Activated CD4-positive, alpha-beta T cell treated with anti-CD3 and anti-CD28 coated beads, Interleukin-2, amount 10 ng/mL, durations not matched to agents 7 days and 5 days (primary cell): ENCODE results near the gene BRD1. TPM values are rescaled to one million over a fixed set of nuclear protein-coding genes. Genes with fewer than 3 reads are reported as not detected.

Source experiments
- CTCF ChIA-PET: fragments of 350-600 bp; sonication (Branson Sonifier 250); formaldehyde crosslinking; loops from one replicate; lab custom pipeline; 2021; ENCODE audit warnings: antibody characterized with exemption; lab: Charles Lee
- POLR2A ChIA-PET: fragments of 350-600 bp; sonication (Branson Sonifier 250); formaldehyde crosslinking; loops from one replicate; lab custom pipeline; 2021; ENCODE audit warnings: antibody characterized with exemption; lab: Charles Lee
- DNase-seq: peaks from one replicate; pipeline ENCODE4 v3.0.0-alpha.2; 2020
- H3K27ac Mint-ChIP-seq: one replicate; pipeline ENCODE4 v1.8.0; 2021; ENCODE audit warnings: mild to moderate bottlenecking, moderate library complexity, mixed read lengths
- H3K27me3 Mint-ChIP-seq: one replicate; pipeline ENCODE4 v1.8.0; 2021; ENCODE audit warnings: mixed read lengths
- H3K36me3 Mint-ChIP-seq: one replicate; pipeline ENCODE4 v1.8.0; 2021; ENCODE audit warnings: low read depth, mixed read lengths
- H3K4me1 Mint-ChIP-seq: one replicate; pipeline ENCODE4 v1.8.0; 2021; ENCODE audit warnings: mixed read lengths
- H3K4me3 Mint-ChIP-seq: one replicate; pipeline ENCODE4 v1.8.0; 2021; ENCODE audit warnings: mild to moderate bottlenecking, moderate library complexity, mixed read lengths
- H3K9me3 Mint-ChIP-seq: one replicate; pipeline ENCODE4 v1.8.0; 2021; ENCODE audit warnings: mixed read lengths
- total RNA-seq, 2 experiments: library from RNA; stranded (reverse); gene quantifications; one replicate each; pipeline ENCODE4 v1.2.3, GENCODE V29; 2021

Gene BRD1
- total RNA-seq, 2 experiments from 2014 or later = 46.9 to 49.2 TPM

GRCh38 chr22:49751318-49751965, 76.2 kb downstream of the BRD1 start:
- H3K27me3 Mint-ChIP-seq = peaks cover 9% of the 10 kb centered on the region
- ChIA-PET POLR2A (interaction anchor here (0.6 kb wide), 1 partner anchor 228 kb away, joined by 3 read pairs; no protein-coding TSS in a partner anchor), CTCF (no interaction called here)

GRCh38 chr22:49749885-49750510, 77.7 kb downstream of the BRD1 start:
- Mint-ChIP-seq H3K4me3 (no peak overlapping the region), H3K27ac (no peak overlapping the region), H3K36me3 (no peaks in the 10 kb centered on the region), H3K9me3 (peaks cover 23% of the 10 kb centered on the region), H3K4me1 (no peaks in the 10 kb centered on the region), H3K27me3 (peaks cover 21% of the 10 kb centered on the region)
- DNase-seq = no peak
- POLR2A ChIA-PET = no interaction called here
- CTCF ChIA-PET = interaction anchor here (0.6 kb wide), 1 partner anchor 21 kb away, joined by 3 read pairs; no protein-coding TSS in a partner anchor

More at GRCh38 chr22:49751318-49751965, 76.2 kb downstream of the BRD1 start:
- Mint-ChIP-seq H3K4me3 (no peak overlapping the region), H3K36me3 (no peaks in the 10 kb centered on the region), H3K4me1 (no peaks in the 10 kb centered on the region), H3K27ac (no peak overlapping the region), H3K9me3 (peaks cover 13% of the 10 kb centered on the region)
- DNase-seq = no peak

- Mint-ChIP-seq H3K4me1 (no peaks in the 10 kb centered on the region), H3K27me3 (peaks cover 22% of the 10 kb centered on the region), H3K4me3 (no peak overlapping the region), H3K9me3 (peaks cover 24% of the 10 kb centered on the region), H3K27ac (no peak overlapping the region), H3K36me3 (no peaks in the 10 kb centered on the region)
- ChIA-PET CTCF (interaction anchor here (0.6 kb wide), 1 partner anchor 20 kb away, joined by 3 read pairs; no protein-coding TSS in a partner anchor), POLR2A (no interaction called here)
- DNase-seq = no peak
Measured at GRCh38 chr22:49749227-49749626, 78.4 kb downstream of the BRD1 start.

GRCh38 chr22:49748514-49748913, 79.2 kb downstream of the BRD1 start:
- ChIA-PET CTCF (no interaction called here), POLR2A (no interaction called here)
- Mint-ChIP-seq H3K4me1 (no peaks in the 10 kb centered on the region), H3K27me3 (peaks cover 28% of the 10 kb centered on the region), H3K4me3 (no peak overlapping the region), H3K9me3 (peaks cover 24% of the 10 kb centered on the region), H3K27ac (no peak overlapping the region), H3K36me3 (no peaks in the 10 kb centered on the region)
- DNase-seq = no peak

GRCh38 chr22:49747716-49748115, 80.0 kb downstream of the BRD1 start:
- DNase-seq = no peak
- peaks cover 36% of the 10 kb centered on the region for H3K27me3 Mint-ChIP-seq
- H3K27ac Mint-ChIP-seq = no peak overlapping the region
- H3K9me3 Mint-ChIP-seq = peaks cover 24% of the 10 kb centered on the region
- no peak overlapping the region for H3K4me3 Mint-ChIP-seq
- H3K36me3 Mint-ChIP-seq = no peaks in the 10 kb centered on the region
- no peaks in the 10 kb centered on the region for H3K4me1 Mint-ChIP-seq
- POLR2A ChIA-PET = no interaction called here
- CTCF ChIA-PET = no interaction called here

GRCh38 chr22:49747130-49747529, 80.5 kb downstream of the BRD1 start:
- ChIA-PET POLR2A (no interaction called here), CTCF (no interaction called here)
- Mint-ChIP-seq H3K27ac (no peak overlapping the region), H3K27me3 (peaks cover 38% of the 10 kb centered on the region), H3K9me3 (peaks cover 24% of the 10 kb centered on the region), H3K36me3 (no peaks in the 10 kb centered on the region), H3K4me3 (no peak overlapping the region), H3K4me1 (no peaks in the 10 kb centered on the region)
- no peak for DNase-seq

- H3K4me1 Mint-ChIP-seq = no peaks in the 10 kb centered on the region
Measured at GRCh38 chr22:49746065-49746464, 81.6 kb downstream of the BRD1 start.

GRCh38 chr22:49740242-49740641, 87.4 kb downstream of the BRD1 start:
- DNase-seq = no peak
- Mint-ChIP-seq H3K9me3 (peaks cover 9% of the 10 kb centered on the region), H3K27ac (no peak overlapping the region), H3K27me3 (peaks cover 31% of the 10 kb centered on the region), H3K4me1 (no peaks in the 10 kb centered on the region), H3K36me3 (no peaks in the 10 kb centered on the region), H3K4me3 (no peak overlapping the region)
- CTCF ChIA-PET = no interaction called here
- POLR2A ChIA-PET = no interaction called here

More at GRCh38 chr22:49746065-49746464, 81.6 kb downstream of the BRD1 start:
- Mint-ChIP-seq H3K9me3 (peaks cover 24% of the 10 kb centered on the region), H3K4me3 (no peak overlapping the region), H3K27me3 (peaks cover 44% of the 10 kb centered on the region), H3K36me3 (no peaks in the 10 kb centered on the region), H3K27ac (no peak overlapping the region)
- DNase-seq = no peak
- POLR2A ChIA-PET = no interaction called here
- CTCF ChIA-PET = no interaction called here

GRCh38 chr22:49739138-49739537, 88.5 kb downstream of the BRD1 start:
- ChIA-PET CTCF (no interaction called here), POLR2A (no interaction called here)
- peaks cover 3% of the 10 kb centered on the region for H3K4me1 Mint-ChIP-seq
- H3K4me3 Mint-ChIP-seq = no peak overlapping the region
- no peaks in the 10 kb centered on the region for H3K36me3 Mint-ChIP-seq
- H3K9me3 Mint-ChIP-seq = peaks cover 5% of the 10 kb centered on the region
- DNase-seq = no peak
- H3K27ac Mint-ChIP-seq = no peak overlapping the region
- peaks cover 27% of the 10 kb centered on the region for H3K27me3 Mint-ChIP-seq

GRCh38 chr22:49738566-49738965, 89.1 kb downstream of the BRD1 start:
- no peaks in the 10 kb centered on the region for H3K36me3 Mint-ChIP-seq
- H3K4me3 Mint-ChIP-seq = no peak overlapping the region
- CTCF ChIA-PET = no interaction called here
- H3K27ac Mint-ChIP-seq = no peak overlapping the region
- peaks cover 24% of the 10 kb centered on the region for H3K27me3 Mint-ChIP-seq
- peaks cover 8% of the 10 kb centered on the region for H3K4me1 Mint-ChIP-seq
- H3K9me3 Mint-ChIP-seq = peaks cover 5% of the 10 kb centered on the region
- no peak for DNase-seq
- POLR2A ChIA-PET = no interaction called here

GRCh38 chr22:49738006-49738405, 89.7 kb downstream of the BRD1 start:
- no peak overlapping the region for H3K27ac Mint-ChIP-seq
- no peaks in the 10 kb centered on the region for H3K36me3 Mint-ChIP-seq
- DNase-seq = no peak
- ChIA-PET POLR2A (no interaction called here), CTCF (no interaction called here)
- peaks cover 14% of the 10 kb centered on the region for H3K4me1 Mint-ChIP-seq
- H3K9me3 Mint-ChIP-seq = peaks cover 5% of the 10 kb centered on the region
- H3K27me3 Mint-ChIP-seq = peaks cover 24% of the 10 kb centered on the region
- H3K4me3 Mint-ChIP-seq = no peak overlapping the region

GRCh38 chr22:49737101-49737551, 90.5 kb downstream of the BRD1 start:
- Mint-ChIP-seq H3K9me3 (peaks cover 5% of the 10 kb centered on the region), H3K27ac (no peak overlapping the region), H3K36me3 (no peaks in the 10 kb centered on the region), H3K4me3 (no peak overlapping the region), H3K27me3 (peaks cover 24% of the 10 kb centered on the region), H3K4me1 (peaks cover 14% of the 10 kb centered on the region)
- ChIA-PET POLR2A (no interaction called here), CTCF (no interaction called here)
- no peak for DNase-seq

GRCh38 chr22:49736538-49736937, 91.1 kb downstream of the BRD1 start:
- Mint-ChIP-seq H3K9me3 (peaks cover 5% of the 10 kb centered on the region), H3K27ac (no peak overlapping the region), H3K4me1 (peaks cover 14% of the 10 kb centered on the region), H3K4me3 (no peak overlapping the region), H3K36me3 (no peaks in the 10 kb centered on the region), H3K27me3 (peaks cover 27% of the 10 kb centered on the region)
- CTCF ChIA-PET = no interaction called here
- DNase-seq = no peak
- POLR2A ChIA-PET = no interaction called here
